Colonic mucosa (tissue), 4 donors: ENCODE measurements around the gene SKIDA1. TPM values are rescaled to one million over a fixed set of nuclear protein-coding genes. Genes with fewer than 3 reads are reported as not detected.
A peak's percentile ranks its signal among the peaks of the same experiment; 100 is the strongest.

Experiments
- DNase-seq: peaks from one replicate; pipeline ENCODE4 v3.0.0-alpha.2; 2020
- H3K27ac ChIP-seq: fragments of 200-600 bp; one replicate; pipeline ENCODE4 v1.8.0; 2021
- H3K27me3 ChIP-seq: fragments of 200-600 bp; one replicate; pipeline ENCODE4 v1.8.0; 2021
- H3K36me3 ChIP-seq: fragments of 200-600 bp; one replicate; pipeline ENCODE4 v1.8.0; 2021
- H3K4me1 ChIP-seq: fragments of 200-600 bp; one replicate; pipeline ENCODE4 v1.8.0; 2021; ENCODE audit warnings: mild to moderate bottlenecking
- H3K4me3 ChIP-seq: fragments of 200-600 bp; one replicate; pipeline ENCODE4 v1.8.0; 2021
- H3K9ac ChIP-seq, 2 donors: one replicate each; pipeline ENCODE4 v1.7.0; 2013; ENCODE audit warnings: control low read depth in 2 of 2, low read depth in 2 of 2, low read length in 2 of 2
- H3K9me3 ChIP-seq: fragments of 200-600 bp; one replicate; pipeline ENCODE4 v1.8.0; 2021
- CTCF ChIP-seq: fragments of 200-600 bp; IDR thresholded peaks from one replicate; pipeline ENCODE4 v1.8.0; 2022; ENCODE audit warnings: antibody characterized with exemption, mild to moderate bottlenecking
- intact Hi-C: fragments of 100-400 bp; cut with DNase I; formaldehyde crosslinking; loops from one replicate; pipeline ENCODE4 v1.14.1; 2022
- total RNA-seq, 2 donors: library from RNA; stranded (reverse); fragmentation: NEBNext Ultra II Directional in 1 of 2; extraction: Animal tissue kit (Norgen Biotek cat#: 25700) in 1 of 2; gene quantifications; one replicate each; pipeline ENCODE4 v1.2.1, GENCODE V29; 2021
- donor health status: healthy.
- donor health status: DM: no; HTN: no; CAD: no.
- donor health status: DM: no; HTN: no; CAD: no.

SKIDA1 gene
- total RNA-seq, 2 donors from 2014 or later = 0.10 to 0.45 TPM

- DNase-seq = no peak
- intact Hi-C loops = no loop called here
- H3K36me3 ChIP-seq = no peaks in the 10 kb centered on the region
- H3K4me3 ChIP-seq = no peak overlapping the region
- H3K27me3 ChIP-seq = peaks cover 46% of the 10 kb centered on the region
- no peak for TF ChIP-seq CTCF
- no peaks in the 10 kb centered on the region for H3K9me3 ChIP-seq
- H3K27ac ChIP-seq = no peak overlapping the region
- no peaks in the 10 kb centered on the region for H3K4me1 ChIP-seq
- no peak overlapping the region for H3K9ac ChIP-seq
Observed at GRCh38 chr10:21512573-21513404, 12.7 kb downstream of the SKIDA1 start.

GRCh38 chr10:21511946-21512572 lies 13.4 kb downstream of the SKIDA1 start:
- Histone ChIP-seq H3K4me1 (no peaks in the 10 kb centered on the region), H3K9me3 (no peaks in the 10 kb centered on the region), H3K36me3 (no peaks in the 10 kb centered on the region), H3K9ac (no peak overlapping the region), H3K27me3 (peaks cover 40% of the 10 kb centered on the region), H3K27ac (no peak overlapping the region), H3K4me3 (no peak overlapping the region)
- no peak for DNase-seq
- no peak for TF ChIP-seq CTCF
- intact Hi-C loops = no loop called here

DNA sequence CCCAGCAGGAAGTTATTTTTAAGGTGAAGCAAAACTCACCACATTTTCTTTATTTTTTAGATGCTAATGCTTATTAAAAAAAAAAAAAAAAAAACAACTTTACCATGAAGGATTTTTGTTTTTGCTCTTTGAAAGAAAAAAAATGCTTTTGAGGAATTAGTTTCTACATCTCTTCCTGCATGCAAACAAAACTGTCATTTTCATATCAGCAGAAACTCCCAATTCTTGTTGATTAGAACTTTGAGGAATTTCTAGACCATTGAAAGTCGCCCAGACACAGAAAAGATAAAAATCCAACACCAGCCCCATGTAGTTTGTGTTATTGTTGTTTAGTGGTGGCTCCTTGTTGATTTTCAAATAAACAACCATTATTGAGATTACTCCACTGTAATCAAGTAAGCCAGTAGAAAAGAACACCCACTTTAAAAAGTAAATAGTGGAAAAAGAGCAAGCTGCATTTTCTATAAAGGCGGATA lies 14.3 kb downstream of the SKIDA1 start:
- no peak overlapping the region for H3K27ac ChIP-seq
- no peak overlapping the region for H3K9ac ChIP-seq
- DNase-seq = no peak
- intact Hi-C loops = no loop called here
- H3K36me3 ChIP-seq = no peaks in the 10 kb centered on the region
- no peaks in the 10 kb centered on the region for H3K4me1 ChIP-seq
- peaks cover 37% of the 10 kb centered on the region for H3K27me3 ChIP-seq
- TF ChIP-seq CTCF = no peak
- no peak overlapping the region for H3K4me3 ChIP-seq
- no peaks in the 10 kb centered on the region for H3K9me3 ChIP-seq

DNA sequence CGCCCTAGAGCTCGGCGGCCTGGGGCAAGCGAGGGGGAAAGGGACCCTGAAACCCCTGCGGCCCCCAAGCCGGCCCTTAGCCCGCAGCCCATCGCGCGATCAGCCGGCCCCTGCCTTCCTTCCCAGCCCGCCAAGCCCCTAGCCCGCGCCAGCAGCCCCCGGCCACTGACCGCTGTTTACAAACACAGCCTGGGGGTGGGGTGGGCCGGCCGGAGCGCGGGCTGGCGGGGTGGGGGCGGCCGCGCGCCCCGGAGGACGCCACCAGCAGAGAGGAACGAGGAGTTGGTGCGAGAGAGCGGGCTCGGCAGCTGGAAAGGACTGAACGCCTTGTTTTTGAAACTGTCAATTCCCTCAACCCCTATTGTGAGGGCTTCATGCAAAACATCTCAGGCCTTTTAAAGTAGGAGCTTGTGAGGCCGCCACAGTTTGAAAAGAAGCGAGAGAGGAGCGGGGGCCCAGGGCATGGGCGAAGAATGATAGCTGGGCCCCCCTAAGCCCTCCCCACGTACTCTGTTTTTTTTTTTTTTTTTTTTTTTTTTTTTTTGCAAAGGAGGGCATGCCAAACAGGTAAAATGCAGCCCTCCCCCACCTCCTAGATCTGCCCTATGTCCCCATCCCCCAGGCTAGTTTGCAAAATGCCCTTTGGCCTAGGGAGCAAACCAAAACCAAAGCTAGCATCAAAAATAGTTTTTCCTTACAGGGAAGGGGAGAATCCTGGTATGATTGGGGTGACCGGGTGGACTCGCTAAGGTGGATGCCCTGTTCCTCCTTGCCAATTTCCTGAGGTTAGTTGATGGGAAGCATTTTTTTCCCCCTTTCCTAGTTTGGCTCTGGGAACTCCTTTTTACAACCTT lies 15.0 kb downstream of the SKIDA1 start:
- Histone ChIP-seq H3K4me3 (peak overlapping the region; percentile 24), H3K27ac (no peak overlapping the region), H3K9me3 (no peaks in the 10 kb centered on the region), H3K36me3 (no peaks in the 10 kb centered on the region), H3K4me1 (no peaks in the 10 kb centered on the region), H3K27me3 (peaks cover 31% of the 10 kb centered on the region), H3K9ac (no peak overlapping the region)
- DNase-seq = no peak
- no peak for TF ChIP-seq CTCF
- intact Hi-C loops = no loop called here
